GF-D8 (cell line): ENCODE results near the gene UNC119B.
"Not testable (repeated sequence)": the region's sequence is repeated elsewhere in the genome, so short reads cannot be mapped to it uniquely, and the experiment has no call there.

Source experiments
- DNase-seq: peaks from one replicate; lab custom pipeline; 2025; lab: John Stamatoyannopoulos, UW

The UNC119B gene

DNA sequence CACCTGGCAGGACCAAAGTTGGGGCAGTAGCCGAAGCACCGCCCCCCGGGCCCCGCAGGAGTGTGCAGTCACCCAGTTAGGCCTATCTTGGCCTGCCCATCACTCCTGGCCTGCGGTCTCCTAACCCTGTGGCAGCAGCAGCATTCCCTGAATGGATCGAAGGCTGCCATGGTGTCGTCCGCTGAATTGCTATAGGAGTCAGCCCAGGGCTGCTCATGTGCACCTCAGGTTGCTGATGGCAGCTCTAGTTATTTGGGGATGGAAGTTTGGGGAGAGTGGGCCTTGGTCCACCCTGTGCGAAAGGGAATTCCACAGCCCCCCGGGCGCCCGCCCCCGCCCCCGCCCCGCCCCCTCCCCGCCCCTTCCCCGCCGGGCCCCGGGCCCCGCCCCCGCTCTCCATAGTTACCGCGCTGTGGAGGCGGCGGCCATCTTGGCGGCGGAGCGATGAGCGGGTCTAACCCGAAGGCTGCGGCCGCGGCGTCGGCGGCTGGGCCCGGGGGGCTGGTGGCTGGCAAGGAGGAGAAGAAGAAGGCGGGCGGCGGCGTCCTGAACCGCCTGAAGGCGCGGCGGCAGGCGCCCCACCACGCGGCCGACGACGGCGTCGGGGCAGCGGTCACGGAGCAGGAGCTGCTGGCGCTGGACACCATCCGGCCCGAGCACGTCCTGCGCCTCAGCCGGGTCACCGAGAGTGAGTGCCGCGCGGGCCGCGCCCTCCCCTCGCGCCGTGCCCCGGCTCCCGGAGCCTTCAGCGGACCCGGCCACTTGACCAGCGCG lies at the start of gene UNC119B:
Gene UNC119B, plus strand, starts transcription at position 428 of the 774 bp plus-strand sequence. Its CDS starts 17 bp downstream, at position 445.
- DNase-seq: no peak

DNA sequence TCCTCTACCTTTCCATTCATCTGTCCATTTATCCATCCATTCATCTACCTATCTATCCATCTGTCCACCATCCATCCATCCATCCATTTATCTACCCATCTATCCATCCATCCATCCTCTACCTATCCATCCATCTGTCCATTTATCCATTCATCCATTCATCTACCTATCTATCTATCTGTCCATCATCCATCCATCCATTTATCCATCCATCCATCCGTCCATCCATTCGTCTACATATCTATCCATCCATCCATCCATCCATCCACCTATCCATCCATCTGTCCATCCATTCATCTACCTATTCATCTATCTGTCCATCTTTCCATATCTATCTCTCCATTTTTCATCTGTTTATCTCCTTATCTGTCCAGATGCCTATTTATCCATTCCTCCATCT lies 48.8 kb upstream of the UNC119B start:
- DNase-seq: no peak

DNA sequence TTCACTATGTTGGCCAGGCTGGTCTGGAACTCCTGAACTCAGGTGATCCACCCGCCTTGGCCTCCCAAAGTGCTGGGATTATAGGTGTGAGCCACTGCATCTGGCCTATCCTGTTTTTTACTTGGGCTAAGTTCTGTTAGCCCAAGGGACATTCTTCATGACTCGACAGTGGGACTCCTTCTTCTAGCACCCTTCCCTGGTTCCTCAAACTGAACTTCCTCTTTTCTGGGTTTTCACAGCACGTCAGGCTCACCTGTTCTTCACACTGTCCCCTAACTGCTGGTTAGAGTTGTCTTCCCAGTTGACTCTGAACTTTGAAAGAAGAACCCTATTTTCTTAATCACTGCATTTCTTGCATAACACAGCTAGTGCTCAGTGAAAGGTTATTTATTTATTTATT lies 47.4 kb upstream of the UNC119B start:
- peak; percentile 33 for DNase-seq

DNA sequence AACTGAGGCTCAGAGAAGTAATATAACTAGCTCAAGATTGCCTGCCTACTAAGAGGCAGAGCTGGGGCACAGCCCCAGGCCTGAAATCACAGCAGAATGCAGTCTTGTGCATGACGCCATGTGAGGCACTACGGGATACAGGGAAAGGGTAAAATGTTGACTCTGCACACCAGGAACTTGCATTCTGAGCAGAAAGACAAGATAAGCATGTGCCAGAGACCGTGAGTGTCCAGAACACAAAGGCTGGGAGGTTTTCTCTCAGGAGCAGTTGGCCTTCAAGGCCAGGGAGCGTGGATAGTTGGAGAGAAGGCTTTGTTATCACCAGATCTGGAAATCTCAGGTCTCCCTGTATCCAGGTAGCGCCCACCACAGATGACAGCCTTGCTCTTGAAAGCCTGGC lies 46.5 kb upstream of the UNC119B start:
- DNase-seq: no peak

DNA sequence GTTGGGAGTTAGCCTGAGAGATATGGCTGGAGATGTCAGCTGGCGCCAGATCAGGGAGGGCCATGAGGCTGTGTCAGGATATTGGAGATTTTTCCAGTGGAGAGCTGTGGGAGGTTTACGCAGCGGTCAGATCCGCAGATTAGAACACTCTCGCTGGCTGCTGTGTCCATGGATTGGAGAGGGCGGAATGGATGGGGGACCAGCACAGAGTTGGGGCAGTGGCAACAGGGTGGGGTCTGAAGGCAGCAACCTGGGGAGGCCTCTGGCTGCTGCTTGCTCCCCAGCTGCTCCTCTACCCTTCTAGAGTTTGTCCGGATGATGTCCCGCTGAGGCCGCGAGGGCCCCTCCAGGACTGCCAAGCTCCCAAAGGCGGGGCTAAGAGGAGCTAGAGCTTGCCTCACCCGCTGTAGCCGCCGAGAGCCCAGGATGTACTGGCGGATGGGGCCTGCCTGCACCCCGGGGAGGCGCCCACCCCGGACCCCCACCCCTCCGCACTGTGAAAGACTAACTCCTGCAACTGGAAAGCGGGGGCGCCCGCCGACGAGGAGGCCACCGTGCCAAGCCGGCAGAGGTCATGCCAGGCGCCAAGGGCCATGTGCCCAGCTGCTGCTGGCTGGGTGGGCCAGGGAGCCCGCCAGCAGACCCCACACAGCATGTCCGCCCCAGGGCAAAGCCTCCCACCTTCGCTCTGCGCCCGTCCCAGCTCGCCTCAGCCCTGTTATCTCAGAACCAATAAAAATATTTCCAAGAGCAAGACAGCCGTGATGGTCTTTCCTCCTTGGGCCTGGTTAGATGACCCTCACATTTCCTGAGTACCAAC lies 43.5 kb upstream of the UNC119B start:
- no peak for DNase-seq

DNA sequence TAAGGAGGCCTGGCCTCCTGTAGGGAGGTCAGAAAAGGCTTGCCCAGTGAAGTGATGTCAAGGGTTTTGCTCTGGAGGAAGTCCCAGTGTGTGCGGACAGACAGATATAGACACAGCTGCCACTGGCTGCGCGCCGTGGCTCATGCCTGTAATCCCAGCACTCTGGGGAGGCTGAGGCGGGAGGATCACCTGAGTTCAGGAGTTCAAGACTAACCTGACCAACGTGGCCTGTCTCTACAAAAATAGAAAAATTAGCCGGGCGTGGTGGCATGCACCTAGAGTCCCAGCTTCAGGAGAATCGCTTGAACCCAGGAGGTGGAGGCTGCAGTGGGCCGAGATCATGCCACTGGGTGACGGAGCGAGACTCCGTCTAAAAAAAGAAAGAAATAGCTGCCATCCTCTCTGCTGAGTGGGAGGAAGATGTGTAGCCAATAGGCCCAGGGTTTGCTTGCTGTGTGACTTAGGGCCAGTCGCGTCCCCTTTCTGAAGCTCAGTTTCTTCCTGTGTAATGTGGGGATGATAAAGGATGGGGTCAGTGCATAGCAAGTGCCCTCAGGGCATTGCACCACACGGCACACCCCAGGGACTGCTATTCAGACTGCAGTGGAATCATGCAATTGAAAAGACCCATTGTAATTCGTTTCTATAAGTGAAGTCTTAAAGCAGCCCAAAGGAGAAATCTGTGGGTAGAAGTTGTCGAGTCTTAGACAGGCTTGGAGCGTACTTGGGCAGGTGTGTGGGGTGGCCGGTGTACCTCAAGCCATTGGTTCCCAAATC lies 42.0 kb upstream of the UNC119B start:
- DNase-seq: no peak

DNA sequence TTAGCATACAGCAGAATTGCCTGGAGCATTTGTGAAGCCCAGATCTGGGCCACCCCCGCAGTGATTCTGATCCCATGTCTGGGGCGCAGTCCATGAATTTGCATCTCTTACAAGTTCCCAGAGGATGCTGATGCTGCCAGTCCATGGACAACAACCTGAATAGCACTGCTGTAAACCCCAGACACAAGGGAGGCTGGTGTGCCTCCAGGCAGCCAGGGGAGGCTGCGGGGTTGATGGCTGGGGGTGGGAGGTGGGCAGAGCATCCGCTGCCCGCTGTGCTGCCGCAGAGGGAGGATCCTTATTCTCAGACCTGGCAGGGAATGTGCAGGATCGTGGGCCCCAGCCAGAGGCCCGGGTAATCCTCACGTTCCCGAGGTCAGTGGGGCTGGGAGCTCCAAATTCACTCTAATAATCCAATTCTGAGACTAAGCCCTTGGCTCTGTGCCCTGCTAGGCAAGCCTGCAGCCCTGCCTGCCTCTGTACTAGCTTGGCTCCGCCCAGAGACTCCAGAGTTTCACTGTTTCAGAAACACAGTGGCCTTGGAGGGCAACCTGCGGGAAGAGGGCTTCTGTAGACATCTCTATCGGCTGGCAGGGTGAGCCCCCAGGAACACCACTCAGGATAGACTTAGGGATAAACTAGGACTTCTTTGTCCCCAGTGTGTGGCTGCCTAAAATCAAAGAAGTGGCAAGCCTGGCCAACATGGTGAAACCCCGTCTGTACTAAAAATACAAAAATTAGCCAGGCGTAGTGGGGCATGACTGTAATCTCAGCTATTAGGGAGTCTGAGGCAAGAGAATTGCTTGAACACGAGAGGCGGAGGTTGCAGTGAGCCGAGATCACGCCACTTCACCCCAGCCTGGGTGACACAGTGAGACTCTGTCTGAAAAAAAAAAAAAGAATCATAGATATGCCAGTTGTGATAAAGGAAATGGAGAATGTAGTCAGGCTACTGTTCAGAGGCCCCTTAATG lies 41.1 kb upstream of the UNC119B start:
- DNase-seq: no peak

DNA sequence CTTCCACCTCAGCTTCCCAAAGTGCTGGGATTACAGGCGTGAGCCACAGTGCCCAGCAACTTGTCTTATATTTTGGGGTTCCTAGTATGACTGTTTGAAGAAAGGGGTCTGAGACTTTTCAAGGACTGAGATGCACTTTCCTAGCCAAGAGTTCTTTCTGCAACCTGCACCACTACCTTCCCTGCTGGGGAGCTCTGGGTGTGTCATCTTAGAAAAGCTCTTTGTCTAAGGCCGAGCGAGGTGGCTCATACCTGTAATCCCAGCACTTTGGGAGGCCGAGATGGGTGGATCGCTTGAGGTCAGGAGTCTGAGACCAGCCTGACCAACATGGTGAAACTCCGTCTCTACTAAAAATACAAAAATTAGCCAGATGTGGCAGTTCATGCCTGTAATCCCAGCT lies 40.0 kb upstream of the UNC119B start:
- DNase-seq: not testable (repeated sequence)

DNA sequence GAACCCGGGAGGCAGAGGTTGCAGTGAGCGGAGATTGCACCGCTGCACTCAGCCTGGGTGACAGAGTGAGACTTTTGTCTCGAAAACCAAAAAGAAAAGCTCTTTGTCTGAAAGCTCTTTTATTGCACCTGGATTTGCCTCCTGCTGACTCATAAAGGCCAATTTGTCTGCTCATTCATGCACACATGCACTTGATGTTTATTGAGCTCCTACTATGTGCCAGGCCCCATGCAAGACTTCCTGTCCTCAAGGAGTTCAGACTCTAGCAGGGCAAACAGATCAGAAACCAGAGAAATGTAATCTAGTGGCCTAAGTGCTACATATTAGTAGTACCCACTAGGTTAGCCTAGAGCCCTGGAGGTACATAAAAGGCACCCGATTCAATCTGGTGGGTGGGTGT lies 39.6 kb upstream of the UNC119B start:
- DNase-seq: no peak

DNA sequence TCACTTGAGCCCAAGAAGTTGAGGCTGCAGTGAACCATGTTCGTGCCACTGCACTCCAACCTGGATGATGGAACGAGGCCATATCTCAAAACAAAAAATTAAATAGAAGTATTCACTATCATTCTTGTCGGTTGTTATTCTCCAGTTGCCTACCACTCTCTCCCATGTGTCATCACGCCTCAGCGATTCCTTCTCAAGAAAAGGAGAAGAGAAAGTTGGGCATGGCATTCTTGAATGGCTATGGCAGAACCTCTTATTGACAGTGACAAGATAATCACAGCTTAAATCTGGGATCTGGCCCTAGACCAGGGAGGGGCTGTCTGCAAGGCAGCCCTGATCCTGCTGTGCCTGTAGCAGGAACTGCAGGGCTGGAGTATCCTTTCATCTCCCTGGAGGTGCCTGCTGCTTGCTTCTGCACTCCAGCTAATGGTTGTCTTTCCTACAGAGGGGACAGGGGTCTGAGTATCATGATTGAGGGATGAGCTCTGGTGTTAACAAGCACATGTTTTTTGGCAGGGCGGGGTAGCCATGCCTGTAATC lies 36.1 kb upstream of the UNC119B start:
- no peak for DNase-seq

DNA sequence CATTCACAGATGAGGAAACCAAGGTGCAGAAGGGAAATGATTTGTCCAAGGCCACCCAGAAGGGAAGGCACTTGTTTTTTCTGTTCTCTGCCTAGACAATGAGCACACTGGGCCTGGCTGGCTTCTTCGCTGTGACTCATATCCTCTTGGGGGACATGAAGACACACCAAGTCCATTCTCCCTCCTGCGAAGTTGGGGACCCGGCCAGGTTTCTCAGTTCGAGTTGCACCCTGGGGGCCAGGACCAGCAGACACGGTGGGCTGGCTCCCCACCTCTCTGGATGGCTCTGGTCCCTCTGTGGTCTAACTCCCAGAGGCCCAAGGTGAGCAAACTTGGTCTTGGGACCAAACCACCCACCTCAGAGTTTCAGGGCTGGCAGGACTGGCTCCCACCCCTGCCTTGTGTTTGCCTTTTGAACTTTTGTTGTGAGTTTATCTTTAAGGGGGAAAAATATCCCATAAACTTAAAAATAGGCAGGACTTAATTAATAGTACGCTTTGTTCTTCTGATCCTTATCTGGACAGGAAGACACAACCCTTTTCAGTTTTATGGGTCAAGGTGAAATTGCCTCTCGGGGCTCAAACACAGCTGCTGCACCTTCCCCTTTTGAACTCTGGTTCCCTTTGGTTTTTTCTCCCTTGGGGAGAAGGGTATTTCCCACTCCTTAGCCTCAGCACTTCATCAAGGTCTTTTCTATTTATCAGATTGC lies 32.3 kb upstream of the UNC119B start:
- peak; percentile 14 for DNase-seq

DNA sequence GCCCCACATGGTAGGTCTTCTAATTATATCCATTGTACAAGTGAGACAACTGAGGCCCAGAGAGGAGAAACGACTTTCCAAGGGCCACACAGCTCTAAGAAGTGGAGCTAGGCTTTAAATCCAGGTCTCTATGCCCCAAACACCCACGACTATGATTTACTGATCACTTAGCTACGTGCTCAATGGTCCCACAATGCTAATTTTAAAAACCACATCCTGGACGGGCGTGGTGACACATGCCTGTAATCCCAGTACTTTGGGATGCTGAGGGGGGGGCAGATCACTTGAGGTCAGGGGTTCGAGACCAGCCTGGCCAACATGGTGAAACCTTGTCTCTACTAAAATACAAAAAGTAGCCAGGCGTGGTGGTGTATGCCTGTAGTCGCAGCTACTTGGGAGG lies 31.7 kb upstream of the UNC119B start:
- no peak for DNase-seq

DNA sequence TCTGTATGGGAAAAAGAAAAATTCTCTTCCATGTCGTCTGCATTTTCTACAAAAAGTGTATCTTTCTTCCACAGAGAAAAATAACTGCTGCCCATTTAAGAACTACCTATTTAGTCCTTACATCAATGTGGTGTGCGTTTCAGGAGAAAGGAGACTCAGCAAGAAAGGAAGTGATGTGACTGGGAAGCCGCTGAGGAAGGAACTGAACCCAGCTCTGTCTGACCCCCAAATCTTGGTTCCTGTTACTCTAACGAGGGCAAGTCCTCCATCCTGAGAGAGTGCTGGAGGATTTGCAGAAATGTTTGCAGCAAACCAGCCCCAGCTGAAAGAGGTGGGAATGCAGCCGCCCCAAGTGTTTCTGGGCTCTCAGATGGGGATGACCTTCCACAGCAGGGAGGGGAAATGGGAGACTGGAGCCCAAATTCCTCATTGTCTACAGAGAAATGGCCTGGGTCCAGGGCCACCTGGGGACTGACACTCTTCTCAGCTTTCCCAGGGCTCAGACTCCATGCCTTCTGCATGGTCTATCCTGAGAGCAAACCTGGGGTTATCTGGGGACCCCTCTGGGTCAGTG lies 30.0 kb upstream of the UNC119B start:
- DNase-seq: no peak

DNA sequence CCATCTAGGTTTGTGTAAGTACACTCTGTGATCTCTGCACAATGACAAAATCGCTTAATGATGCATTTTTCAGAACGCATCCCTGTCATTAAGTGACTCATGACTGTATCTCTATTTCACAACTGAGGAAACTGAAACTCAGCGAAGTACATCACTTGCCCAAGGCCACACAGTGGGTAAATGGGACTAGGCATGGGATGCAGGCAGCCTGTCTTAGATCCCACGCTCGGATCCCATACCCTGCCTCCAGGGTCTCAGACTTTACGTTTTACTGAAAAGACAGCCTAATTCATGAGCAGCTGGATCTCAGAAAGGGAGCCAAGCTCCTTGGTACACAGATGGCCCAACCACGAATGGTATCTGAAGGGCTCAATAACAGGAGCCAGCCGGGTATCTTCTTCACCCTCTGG lies 25.7 kb upstream of the UNC119B start:
- no peak for DNase-seq

DNA sequence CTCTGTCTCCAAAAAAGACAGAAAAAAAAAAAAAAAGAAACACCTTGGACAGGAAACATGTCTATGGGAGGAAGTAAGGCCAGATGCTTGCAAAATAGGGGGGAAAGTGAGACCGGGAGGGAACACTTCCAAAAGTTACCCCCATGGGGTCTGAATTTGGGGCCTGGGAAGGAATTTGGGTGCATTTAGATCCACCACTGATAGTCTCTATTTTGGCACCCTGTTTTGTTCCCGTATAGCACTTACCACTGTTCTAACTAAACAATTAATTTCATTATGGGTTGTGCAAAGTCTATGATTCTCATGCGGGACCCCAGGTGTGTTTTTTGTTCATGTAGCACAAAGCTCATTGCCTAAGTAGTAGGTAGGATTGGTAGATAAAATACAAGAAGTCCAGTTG lies 24.7 kb upstream of the UNC119B start:
- DNase-seq: no peak

DNA sequence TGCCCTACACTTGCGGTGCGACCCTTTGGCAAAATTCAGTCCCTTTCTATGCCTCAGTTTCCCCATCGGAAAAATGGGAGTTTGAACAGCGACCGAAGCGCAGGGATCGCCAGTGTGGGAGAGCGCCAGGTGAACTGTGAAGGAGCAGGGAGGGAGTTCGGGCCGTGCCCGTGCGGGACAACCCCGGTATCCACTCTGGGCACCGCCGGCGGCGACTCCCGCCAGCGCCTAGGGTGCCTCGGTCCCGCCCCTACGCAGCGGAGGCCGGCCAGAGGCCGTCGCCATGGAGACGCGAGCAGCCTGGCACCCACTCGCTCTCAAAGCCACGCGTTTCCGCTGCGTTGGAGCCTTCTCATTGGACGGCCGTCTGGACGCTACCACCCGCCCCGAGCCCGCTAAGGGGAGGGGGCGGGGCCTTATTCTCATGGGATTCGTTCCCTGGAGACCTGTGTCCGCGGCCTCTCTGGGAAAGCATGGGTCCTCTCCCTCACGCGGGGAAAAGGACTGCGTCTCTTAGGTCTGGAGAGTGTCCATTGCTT lies 24.0 kb upstream of the UNC119B start:
- peak; percentile 95 for DNase-seq

DNA sequence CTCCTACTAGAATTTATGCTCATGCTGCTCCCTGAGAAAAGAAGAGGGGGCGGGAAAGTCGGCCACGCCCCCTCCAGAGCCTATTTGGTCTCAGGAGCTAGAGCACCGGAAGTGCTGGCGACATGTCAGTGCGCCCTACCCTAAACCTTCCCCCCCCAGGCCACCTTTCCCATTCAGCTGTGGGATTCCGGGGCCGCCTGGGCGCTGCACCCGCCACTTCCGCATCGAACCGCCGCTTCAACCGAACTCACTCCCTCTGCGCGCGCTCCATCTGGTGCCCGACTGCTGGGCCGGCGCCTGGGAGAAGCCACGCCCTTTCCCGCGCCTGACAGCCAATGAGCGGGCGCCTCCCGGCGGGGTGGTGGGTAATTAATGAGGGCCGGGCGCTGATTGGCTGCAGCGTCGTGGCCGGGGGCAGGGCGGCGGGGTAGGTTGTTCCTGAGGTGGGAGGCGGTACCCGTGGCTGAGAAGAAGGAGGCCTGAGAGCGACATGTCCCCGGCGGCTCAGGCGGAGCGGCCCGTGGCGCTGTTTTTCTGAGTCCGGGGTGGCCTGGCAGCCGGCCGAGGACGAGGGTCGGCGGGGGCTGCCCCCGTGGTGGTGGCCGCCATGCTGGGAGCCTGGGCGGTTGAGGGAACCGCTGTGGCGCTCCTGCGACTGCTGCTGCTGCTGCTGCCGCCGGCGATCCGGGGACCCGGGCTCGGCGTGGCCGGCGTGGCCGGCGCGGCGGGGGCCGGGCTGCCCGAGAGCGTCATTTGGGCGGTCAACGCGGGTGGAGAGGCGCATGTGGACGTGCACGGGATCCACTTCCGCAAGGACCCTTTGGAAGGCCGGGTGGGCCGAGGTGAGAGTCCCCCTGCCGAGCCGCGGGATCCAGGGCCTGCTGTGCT lies 23.3 kb upstream of the UNC119B start, which contains the start of gene MLEC:
Gene MLEC, plus strand, starts transcription at position 460 of the 888 bp plus-strand sequence. Its CDS starts 148 bp downstream, at position 608.
- DNase-seq: peak; percentile 94

DNA sequence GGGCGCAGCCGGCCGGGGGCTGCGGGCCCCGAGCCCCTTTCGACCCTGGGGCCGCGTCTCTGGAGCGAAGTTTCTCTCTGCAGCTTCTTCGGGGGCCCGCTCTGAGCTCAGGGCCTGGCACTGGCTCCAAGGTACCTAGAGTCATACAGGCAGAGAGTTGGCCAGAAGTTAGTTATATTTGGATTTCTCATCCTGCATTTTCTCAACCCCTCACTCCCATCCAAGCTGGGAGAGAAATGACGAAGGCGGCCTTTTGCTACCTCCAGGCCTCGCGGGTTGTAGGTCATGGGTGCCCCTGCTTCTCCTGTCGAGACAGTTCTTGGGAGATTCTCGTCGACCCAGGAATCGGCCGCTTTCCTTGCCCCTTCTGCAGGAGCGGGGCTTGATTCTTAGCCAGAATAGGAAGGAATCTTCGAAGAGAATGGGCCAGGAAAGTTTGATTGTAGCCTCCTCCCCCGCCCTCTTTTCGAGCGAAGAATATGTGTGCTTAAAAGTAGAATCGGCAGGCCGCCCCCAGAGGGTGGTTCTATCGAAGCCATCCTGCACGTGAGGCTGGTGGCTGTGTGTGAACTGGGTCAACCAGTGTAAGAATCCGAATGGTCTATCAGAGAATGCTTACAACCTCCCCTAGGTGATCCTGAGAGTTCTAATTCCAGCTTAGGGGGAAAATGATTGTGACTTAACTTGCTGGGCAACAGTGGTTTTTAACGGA lies 22.5 kb upstream of the UNC119B start:
- DNase-seq: no peak
